Keratinocyte (primary cell): Measurements from ENCODE around the gene OBSCN. TPM values are rescaled to one million over a fixed set of nuclear protein-coding genes. Genes with fewer than 3 reads are reported as not detected.
A peak's percentile ranks its signal among the peaks of the same experiment; 100 is the strongest.

Experiments used
- DNase-seq: peaks from one replicate; pipeline ENCODE4 v3.0.0-alpha.2; 2011; ENCODE audit warnings: low read depth, missing footprints, low spot score
- FAIRE-seq: peaks from 2 replicates; lab custom pipeline; 2011; peaks lifted over from hg19 to GRCh38; lab: Jason Lieb, UNC
- H2AFZ ChIP-seq: 2 replicates; pipeline ENCODE4 v1.6.0; 2012; ENCODE audit warnings: low read length, control low read depth, inconsistent platforms; ENCODE audit not compliant: control insufficient read depth
- H3K27ac ChIP-seq: 2 replicates; pipeline ENCODE4 v1.5.1; 2011; ENCODE audit warnings: low read length; ENCODE audit not compliant: control insufficient read depth, insufficient read depth
- H3K27me3 ChIP-seq: 3 replicates; pipeline ENCODE4 v1.6.0; 2011; ENCODE audit warnings: low read length; ENCODE audit not compliant: control insufficient read depth, insufficient read depth; ENCODE audit errors: extremely low read depth
- H3K36me3 ChIP-seq, 2 experiments: 2 replicates in 1 of 2; 3 replicates in 1 of 2; pipeline ENCODE4 v1.5.1; 2011; ENCODE audit warnings: low read length in 2 of 2, mild to moderate bottlenecking in 1 of 2; ENCODE audit not compliant: control insufficient read depth in 2 of 2, insufficient read depth in 2 of 2; ENCODE audit errors: extremely low read depth in 1 of 2
- H3K4me1 ChIP-seq: 3 replicates; pipeline ENCODE4 v1.5.1; 2011; ENCODE audit warnings: low read length; ENCODE audit not compliant: control insufficient read depth, insufficient read depth; ENCODE audit errors: extremely low read depth
- H3K4me2 ChIP-seq: 3 replicates; pipeline ENCODE4 v1.6.0; 2011; ENCODE audit warnings: low read depth, low read length; ENCODE audit not compliant: control insufficient read depth, insufficient read depth; ENCODE audit errors: extremely low read depth
- H3K4me3 ChIP-seq, 3 experiments: fragments of 200-600 bp in 1 of 3; sonication (generic) in 1 of 3; 2 replicates in 2 of 3; 3 replicates in 1 of 3; pipeline ENCODE4 v1.5.1; 2011 to 2016; ENCODE audit warnings: low read length in 3 of 3, mild to moderate bottlenecking in 3 of 3, control low read depth in 2 of 3, inconsistent platforms in 1 of 3, low read depth in 1 of 3, mixed read lengths in 1 of 3, mixed run types in 1 of 3, moderate library complexity in 1 of 3; ENCODE audit not compliant: control insufficient read depth in 2 of 3, insufficient read depth in 2 of 3; ENCODE audit errors: extremely low read depth in 1 of 3
- H3K79me2 ChIP-seq: 2 replicates; pipeline ENCODE4 v1.6.0; 2012; ENCODE audit warnings: low read length; ENCODE audit not compliant: control insufficient read depth, insufficient read depth
- H3K9ac ChIP-seq: 3 replicates; pipeline ENCODE4 v1.6.0; 2011; ENCODE audit warnings: low read length; ENCODE audit not compliant: control insufficient read depth, insufficient read depth; ENCODE audit errors: extremely low read depth
- H3K9me1 ChIP-seq: 3 replicates; pipeline ENCODE4 v1.6.0; 2011; ENCODE audit warnings: low read length; ENCODE audit not compliant: control insufficient read depth, insufficient read depth; ENCODE audit errors: extremely low read depth
- H3K9me3 ChIP-seq: 2 replicates; pipeline ENCODE4 v1.5.1; 2012; ENCODE audit warnings: low read depth, low read length; ENCODE audit not compliant: control insufficient read depth
- H4K20me1 ChIP-seq: 3 replicates; pipeline ENCODE4 v1.6.0; 2011; ENCODE audit warnings: low read length; ENCODE audit not compliant: control insufficient read depth, insufficient read depth; ENCODE audit errors: extremely low read depth
- EZH2 ChIP-seq: IDR thresholded peaks from one replicate; pipeline ENCODE4 v1.6.1; 2012; ENCODE audit warnings: inconsistent platforms, mild to moderate bottlenecking, low read length, moderate library complexity
- dilution Hi-C: fragments of 300-500 bp; cut with MboI; formaldehyde crosslinking; loops from one replicate; pipeline ENCODE4 v1.7.0; 2020; ENCODE audit warnings: low sequenced_read_pairs; ENCODE audit not compliant: extremely low pct_ligation_motif_present
- polyA plus RNA-seq, 5 experiments: library from polyadenylated mRNA; depleted of rRNA in 3 of 5; stranded (reverse) in 3 of 5; stranded (forward) in 1 of 5; unstranded in 1 of 5; fragments of >200 nt; gene quantifications; 1 replicate in 1 of 5; 2 replicates in 3 of 5; 3 replicates in 1 of 5; pipeline versions ENCODE4 v1.2.1 to v1.2.3, GENCODE V29; 2011 to 2012; ENCODE audit warnings: missing spikeins in 2 of 5, low read depth in 1 of 5, low replicate concordance in 1 of 5
- TF ChIP-seq, protein P1 (sequence below), 3 experiments: IDR thresholded peaks in 1 of 3; conservative IDR thresholded peaks in 1 of 3; optimal IDR thresholded peaks in 1 of 3; 2 replicates in 2 of 3; 3 replicates in 1 of 3; pipeline versions ENCODE3 to v1.5.1; 2011; ENCODE audit warnings: low read length in 3 of 3, mild to moderate bottlenecking in 3 of 3, moderate library complexity in 2 of 3, control low read depth in 1 of 3, inconsistent platforms in 1 of 3; ENCODE audit not compliant: insufficient read depth in 2 of 3; ENCODE audit errors: extremely low read depth in 1 of 3

The OBSCN gene
- polyA plus RNA-seq, 1 donor (not counting 4 experiments of a cell fraction or from before 2014, with no cell fraction given): 1.8 TPM

DNA sequence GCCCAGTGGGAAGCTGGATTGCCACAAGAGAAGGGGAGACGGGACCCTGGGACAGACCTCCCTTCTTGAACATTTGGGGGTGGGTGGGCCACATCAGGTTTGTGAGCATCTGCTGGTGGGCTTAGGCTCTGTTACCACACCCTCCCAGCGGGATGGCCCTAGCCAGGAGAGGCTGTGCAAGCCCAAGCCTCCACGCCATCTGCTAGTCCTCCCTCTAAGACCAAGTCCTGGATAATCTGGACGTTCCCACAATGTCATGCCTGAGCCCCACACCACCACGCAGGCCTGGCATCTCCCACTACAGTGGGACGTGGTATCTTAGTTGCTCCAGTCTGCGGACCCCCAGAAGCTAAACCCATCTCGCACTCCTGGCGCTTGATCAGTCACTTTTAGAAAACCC lies 46.0 kb upstream of the OBSCN start:
- H2AFZ ChIP-seq: no peak overlapping the region
- H3K9ac ChIP-seq: peak overlapping the region; percentile 87
- no peaks in the 10 kb centered on the region for H3K27me3 ChIP-seq
- H3K36me3 ChIP-seq: no peaks in the 10 kb centered on the region
- H3K27ac ChIP-seq: peak overlapping the region; percentile 93
- H3K9me3 ChIP-seq: no peaks in the 10 kb centered on the region
- no peaks in the 10 kb centered on the region for H3K9me1 ChIP-seq
- H4K20me1 ChIP-seq: no peaks in the 10 kb centered on the region
- H3K79me2 ChIP-seq: peaks cover 7% of the 10 kb centered on the region
- dilution Hi-C loops: no loop called here
- H3K4me1 ChIP-seq: peaks cover 48% of the 10 kb centered on the region
- FAIRE-seq (peak; percentile 13), DNase-seq (no peak)
- TF ChIP-seq, protein P1, sequence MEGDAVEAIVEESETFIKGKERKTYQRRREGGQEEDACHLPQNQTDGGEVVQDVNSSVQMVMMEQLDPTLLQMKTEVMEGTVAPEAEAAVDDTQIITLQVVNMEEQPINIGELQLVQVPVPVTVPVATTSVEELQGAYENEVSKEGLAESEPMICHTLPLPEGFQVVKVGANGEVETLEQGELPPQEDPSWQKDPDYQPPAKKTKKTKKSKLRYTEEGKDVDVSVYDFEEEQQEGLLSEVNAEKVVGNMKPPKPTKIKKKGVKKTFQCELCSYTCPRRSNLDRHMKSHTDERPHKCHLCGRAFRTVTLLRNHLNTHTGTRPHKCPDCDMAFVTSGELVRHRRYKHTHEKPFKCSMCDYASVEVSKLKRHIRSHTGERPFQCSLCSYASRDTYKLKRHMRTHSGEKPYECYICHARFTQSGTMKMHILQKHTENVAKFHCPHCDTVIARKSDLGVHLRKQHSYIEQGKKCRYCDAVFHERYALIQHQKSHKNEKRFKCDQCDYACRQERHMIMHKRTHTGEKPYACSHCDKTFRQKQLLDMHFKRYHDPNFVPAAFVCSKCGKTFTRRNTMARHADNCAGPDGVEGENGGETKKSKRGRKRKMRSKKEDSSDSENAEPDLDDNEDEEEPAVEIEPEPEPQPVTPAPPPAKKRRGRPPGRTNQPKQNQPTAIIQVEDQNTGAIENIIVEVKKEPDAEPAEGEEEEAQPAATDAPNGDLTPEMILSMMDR (optimal IDR thresholded peaks at IDR 0.05 in 1 of 3, IDR thresholded peaks at IDR 0.05 in 1 of 3, conservative IDR thresholded peaks at IDR 0.05 in 1 of 3; ENCODE audit: extremely low read depth in 1 of 3, insufficient read depth in 2 of 3, low read length in 3 of 3): no peak
- TF ChIP-seq EZH2: no peak
- no peak overlapping the region for H3K4me3 ChIP-seq
- H3K4me2 ChIP-seq: peak overlapping the region; percentile 85

DNA sequence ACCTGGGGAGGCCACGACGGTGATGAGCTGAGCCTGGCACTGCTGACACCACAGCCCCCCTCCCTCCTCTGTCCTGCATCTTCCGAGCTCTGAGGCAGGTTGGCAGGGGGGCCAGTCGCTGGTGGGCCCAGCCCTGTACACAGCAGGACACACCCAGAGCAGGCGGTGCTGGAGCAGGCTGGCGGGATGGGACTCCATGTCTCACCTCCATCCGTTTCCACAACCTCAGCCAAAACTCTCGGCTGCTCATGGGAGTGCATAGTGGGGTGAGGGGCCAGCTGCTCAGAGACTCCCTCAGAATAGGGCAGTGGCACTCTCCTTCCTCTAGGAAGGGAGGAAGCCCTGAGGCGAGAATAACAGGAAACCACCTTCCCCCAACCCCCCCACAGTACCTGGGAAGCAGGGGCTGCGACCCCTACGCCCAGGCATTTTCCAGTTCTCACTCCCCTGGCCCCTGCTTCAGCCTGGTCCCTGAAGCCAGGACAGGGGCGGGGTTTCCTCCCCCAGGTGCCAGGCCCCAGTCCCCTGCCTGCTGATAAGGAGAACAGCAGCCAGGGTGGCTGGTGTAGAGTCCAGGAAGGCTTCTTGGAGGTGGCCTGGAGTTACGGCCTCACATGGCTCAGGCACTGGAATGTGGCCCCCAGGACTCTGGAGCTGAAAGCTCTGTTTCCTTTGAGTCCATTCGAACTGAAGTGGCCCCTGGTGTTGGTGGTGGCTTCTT lies 45.4 kb upstream of the OBSCN start:
- H3K9me3 ChIP-seq: no peaks in the 10 kb centered on the region
- no peak for FAIRE-seq
- DNase-seq: no peak
- H3K9me1 ChIP-seq: no peaks in the 10 kb centered on the region
- dilution Hi-C loops: no loop called here
- peak overlapping the region in 2 of 3 experiments; percentile 25 to 43 for H3K4me3 ChIP-seq
- H3K79me2 ChIP-seq: peaks cover 9% of the 10 kb centered on the region
- H4K20me1 ChIP-seq: no peaks in the 10 kb centered on the region
- H3K4me2 ChIP-seq: peak overlapping the region; percentile 85
- peaks cover 50% of the 10 kb centered on the region for H3K4me1 ChIP-seq
- no peaks in the 10 kb centered on the region for H3K36me3 ChIP-seq
- H3K9ac ChIP-seq: peak overlapping the region; percentile 87
- H3K27me3 ChIP-seq: no peaks in the 10 kb centered on the region
- peak overlapping the region; percentile 93 for H3K27ac ChIP-seq
- peak overlapping the region; percentile 43 for H2AFZ ChIP-seq
- no peak for TF ChIP-seq EZH2
- TF ChIP-seq, protein P1 (optimal IDR thresholded peaks at IDR 0.05 in 1 of 3, IDR thresholded peaks at IDR 0.05 in 1 of 3, conservative IDR thresholded peaks at IDR 0.05 in 1 of 3; ENCODE audit: extremely low read depth in 1 of 3, insufficient read depth in 2 of 3, low read length in 3 of 3): peak in 1 of 3 experiments; percentile 14
